GM08714 (cell line): ENCODE results near the gene EFCAB12.
"Not testable (repeated sequence)": the region's sequence is repeated elsewhere in the genome, so short reads cannot be mapped to it uniquely, and the experiment has no call there.

ENCODE experiments used
- H3K4me3 ChIP-seq: fragments of 200-500 bp; sonication (Bioruptor generic); 2 replicates; pipeline ENCODE4 v1.5.1; 2014; ENCODE audit warnings: mild to moderate bottlenecking, low read length, inconsistent platforms
- ZNF274 ChIP-seq: IDR thresholded peaks from 2 replicates; pipeline ENCODE4 v1.6.1; 2012; ENCODE audit warnings: mild to moderate bottlenecking, low read depth, low read length

Gene EFCAB12

DNA sequence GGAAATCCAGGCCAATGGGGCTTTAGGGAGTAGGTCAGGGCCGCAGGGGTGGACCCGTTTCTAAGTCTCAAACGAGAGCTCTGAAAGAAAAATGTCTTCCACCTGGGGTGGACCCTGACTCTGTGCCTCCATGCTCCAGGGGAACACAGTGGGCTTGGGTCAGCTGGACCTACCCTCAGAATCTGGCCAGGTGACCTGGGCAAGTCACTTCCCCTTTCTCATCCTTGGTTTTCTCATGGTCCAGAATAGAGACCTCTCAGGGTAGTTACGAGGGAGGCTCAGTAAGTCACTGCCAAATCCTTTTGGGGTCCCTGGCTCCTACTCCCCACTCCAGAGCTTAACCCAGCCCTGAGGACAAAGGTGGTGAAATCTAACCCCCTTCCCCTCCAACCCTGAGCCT lies 25.8 kb downstream of the EFCAB12 start:
- no peak overlapping the region for H3K4me3 ChIP-seq
- TF ChIP-seq ZNF274 = no peak

DNA sequence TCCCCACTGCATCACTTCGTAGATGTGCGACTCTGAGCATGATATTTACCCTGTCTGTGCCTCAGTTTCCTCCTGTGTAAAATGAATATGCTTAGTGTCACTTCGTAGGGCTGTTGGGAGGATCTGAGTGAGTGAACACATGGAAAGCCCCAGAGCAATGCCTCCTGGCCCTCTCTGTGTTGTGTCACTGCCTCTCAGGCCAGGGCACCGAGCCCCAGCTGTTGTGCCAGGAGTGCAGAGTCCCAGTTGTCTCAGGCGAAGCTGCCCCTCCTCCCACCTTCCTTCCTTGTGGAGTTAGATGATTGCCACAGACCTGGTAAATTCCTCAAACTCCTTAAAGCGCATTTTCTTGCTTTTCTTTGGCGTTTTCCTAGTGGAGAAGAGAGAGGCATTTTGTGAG lies 26.2 kb downstream of the EFCAB12 start:
- TF ChIP-seq ZNF274 = no peak
- H3K4me3 ChIP-seq = no peak overlapping the region

DNA sequence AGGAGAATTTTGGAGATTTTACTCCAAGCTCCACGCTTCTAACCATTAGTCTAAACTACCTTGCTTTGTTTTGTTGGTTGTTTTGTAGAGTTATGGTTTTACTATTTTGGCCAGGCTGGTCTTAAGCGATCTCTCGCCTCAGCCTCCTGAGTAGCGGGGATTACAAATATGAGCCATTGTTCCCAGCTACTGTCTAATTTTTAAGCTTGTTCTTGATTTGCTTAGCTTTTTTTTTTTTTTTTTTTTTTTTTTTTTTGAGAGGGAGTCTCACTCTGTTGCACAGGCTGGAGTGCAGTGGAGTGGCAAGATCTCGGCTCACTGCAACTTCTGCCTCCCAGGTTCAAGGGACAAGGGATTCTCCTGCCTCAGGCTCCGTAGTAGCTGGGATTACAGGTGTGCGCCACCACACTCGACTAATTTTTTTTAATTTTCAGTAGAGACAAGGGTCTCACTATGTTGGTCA lies 28.5 kb downstream of the EFCAB12 start:
- peak overlapping the region; percentile 81; the same call in 1 of the 2 replicates for H3K4me3 ChIP-seq
- no peak for TF ChIP-seq ZNF274

DNA sequence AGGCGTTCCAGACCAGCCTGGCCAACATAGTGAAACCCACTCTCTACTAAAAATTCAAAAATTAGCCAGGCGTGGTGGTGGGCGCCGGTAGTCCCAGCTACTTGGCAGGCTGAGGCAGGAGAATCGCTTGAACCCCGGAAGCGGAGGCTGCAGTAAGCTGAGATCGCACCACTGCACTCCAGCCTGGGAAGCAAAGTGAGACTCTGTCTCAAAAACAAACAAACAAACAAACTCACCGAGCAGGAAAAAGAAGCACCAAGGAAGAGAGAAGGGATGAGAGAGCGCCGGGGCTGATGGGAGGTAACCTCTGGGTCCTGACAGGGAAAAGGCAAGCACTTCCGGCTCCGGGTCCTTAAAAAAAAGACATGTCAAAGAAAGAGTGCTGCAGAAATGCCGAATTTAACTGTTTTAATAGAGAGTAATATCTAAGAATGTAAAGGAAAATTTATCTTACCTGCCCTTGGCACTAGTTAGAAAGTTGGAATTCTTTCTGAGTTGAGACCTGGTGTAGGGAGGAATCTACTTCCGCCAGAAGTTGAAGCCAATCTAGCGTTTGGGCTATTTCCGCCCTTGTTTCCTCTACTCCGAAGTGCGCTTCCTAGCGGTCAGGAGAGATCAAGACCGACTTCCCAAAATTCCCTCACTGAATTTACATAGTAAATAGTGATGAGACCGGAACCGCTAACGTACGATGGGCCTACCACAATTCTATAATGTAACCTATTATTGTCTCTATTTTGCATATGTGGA lies 29.1 kb downstream of the EFCAB12 start:
- TF ChIP-seq ZNF274 = no peak

DNA sequence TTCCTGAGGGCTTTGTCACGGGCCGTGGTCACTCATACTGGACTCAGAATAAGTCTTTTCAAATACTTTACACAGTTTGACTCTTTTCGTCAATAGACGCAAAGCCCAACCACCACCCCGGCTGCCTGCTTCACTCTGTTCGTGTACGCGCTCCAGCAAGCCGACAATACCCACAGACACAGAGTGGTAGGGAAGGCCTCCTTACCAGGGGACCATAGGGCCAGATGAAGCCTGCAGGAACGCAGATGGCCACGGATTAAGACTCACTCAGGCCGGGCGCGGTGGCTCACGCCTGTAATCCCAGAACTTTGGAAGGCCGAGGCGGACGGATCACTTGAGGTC lies 29.7 kb downstream of the EFCAB12 start:
- no peak for TF ChIP-seq ZNF274
- H3K4me3 ChIP-seq = peak overlapping the region; percentile 81

More for the DNA sequence above, 29.1 kb downstream of the EFCAB12 start:
- peak overlapping the region; percentile 81 for H3K4me3 ChIP-seq

DNA sequence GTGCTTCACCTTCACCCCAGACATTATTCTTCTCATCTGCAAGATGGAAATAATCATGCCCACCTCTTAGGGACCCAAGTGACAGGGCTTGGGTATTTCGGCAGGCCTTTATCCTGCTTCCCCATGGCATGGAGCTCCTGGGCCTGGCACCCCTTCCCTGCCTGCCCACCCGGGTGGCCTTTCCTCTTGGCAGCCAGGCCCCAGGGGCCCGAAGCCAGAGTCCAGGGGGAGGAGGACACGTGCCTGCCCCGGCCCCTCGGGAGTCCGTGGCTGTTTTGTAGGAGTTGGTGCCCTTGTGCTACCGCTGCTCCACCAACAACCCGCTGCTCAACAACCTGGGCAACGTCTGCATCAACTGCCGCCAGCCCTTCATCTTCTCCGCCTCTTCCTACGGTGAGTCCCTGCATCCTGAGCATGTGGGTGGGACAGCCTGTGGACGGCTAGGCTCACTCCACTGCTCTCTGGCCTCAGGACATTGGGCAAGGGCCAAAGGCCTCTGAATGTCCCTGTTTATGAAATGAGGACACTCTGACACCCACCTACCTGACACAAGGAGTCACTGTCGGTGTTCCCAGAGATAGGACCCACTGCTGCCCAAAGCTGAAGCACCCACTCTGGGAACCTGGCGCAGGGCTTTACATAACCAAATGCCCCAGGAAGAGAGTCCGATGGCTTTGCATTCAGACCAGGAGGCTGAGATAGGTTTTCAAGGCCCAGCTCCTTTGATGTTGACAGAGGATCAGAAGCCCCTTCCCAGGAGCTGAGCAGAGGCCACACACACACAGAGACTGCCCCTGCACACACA lies 34.5 kb downstream of the EFCAB12 start:
- H3K4me3 ChIP-seq = not testable (repeated sequence)

DNA sequence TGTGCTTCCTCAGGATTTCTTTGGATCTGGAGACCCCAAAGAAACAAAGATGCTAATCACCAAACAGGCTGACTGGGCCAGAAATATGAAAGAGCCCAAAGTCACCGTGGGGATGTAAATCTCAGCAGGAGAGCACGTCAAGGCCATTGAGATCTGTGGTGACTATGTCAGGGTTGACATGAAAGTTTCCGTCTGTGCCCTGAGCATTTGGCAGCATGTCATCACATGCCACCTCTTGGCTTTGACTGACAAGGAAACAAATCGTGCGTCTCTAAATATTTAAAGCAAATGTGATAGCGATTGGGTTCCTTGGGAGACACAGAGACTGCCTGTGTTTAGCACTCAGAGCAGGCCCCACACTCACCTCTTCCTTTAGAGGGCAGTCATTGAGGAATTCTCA lies 35.2 kb downstream of the EFCAB12 start:
- TF ChIP-seq ZNF274 = no peak
- no peak overlapping the region for H3K4me3 ChIP-seq

DNA sequence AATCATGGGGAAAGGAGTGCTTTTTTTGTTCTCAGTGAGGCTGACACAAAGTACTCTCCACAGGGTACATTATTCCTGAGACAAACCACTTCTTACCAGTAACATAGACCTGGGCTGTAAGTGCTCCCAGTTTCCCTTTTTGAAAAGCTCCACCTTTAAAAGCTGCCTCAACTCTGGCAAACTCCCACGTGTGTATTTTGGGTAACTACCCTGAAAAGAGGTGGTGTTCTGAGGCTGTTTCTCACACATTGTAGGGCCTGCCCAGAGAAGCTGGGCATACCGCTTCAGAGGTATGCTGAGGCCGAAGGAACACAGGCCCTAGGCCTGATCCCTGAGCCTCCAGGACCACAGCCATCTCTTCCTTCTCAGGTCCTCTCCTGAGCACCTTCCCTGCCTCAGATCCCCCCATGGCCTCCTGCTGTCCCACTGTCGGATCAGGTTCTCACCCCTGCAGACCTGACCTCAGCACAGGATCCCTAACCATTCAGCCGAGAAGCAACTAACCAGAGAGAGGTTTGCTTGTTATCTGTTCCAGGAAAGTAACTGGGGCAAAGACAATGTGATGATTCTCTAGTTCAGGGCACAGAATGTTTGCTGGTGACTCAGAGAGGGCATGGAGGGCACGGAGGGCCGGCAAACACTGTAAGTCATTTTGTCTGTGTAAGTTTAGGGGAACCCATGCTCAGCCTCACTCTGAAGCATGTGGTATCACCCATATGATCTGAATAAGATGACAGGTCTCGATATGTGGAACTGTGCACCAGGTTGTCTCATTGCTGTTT lies 36.1 kb downstream of the EFCAB12 start:
- not testable (repeated sequence) for H3K4me3 ChIP-seq

DNA sequence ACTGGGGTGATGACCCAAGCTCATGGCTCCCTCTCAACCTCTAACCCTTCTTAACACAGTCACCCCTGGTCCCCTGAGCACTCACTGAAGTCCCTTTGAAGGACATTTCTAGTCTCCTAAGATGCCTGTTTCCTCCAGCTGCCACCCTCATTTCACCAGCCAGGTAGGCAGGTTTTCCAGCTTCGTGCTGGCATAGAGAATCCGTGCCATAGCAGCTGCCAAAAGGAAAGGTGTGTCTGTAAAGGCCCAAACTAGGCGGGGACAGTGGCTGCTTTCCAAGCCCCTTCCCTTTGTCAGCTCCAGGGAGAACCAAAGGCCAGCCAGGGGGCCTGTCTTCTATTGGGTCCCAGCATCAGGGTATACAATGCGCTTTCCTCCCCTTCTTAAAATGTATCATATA lies 36.9 kb downstream of the EFCAB12 start:
- H3K4me3 ChIP-seq = not testable (repeated sequence)

DNA sequence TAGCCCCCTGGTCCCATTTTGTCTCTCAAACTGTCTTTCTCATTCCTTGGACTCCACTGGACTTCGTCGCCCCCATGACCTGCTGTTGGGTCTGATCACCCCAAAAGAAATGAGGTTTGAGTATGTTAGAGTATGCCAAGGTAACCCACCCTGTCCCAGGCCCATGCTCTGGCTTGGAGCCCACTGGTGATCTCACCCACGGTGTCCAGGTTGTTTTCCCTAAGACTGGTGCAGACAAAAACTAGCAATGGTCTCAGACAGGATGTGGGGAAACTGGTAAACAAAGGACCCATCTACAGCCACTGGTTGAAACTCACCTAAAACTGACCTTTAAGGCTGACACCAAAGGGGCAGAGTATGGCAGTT lies 38.9 kb downstream of the EFCAB12 start:
- TF ChIP-seq ZNF274 = no peak
- H3K4me3 ChIP-seq = no peak overlapping the region

DNA sequence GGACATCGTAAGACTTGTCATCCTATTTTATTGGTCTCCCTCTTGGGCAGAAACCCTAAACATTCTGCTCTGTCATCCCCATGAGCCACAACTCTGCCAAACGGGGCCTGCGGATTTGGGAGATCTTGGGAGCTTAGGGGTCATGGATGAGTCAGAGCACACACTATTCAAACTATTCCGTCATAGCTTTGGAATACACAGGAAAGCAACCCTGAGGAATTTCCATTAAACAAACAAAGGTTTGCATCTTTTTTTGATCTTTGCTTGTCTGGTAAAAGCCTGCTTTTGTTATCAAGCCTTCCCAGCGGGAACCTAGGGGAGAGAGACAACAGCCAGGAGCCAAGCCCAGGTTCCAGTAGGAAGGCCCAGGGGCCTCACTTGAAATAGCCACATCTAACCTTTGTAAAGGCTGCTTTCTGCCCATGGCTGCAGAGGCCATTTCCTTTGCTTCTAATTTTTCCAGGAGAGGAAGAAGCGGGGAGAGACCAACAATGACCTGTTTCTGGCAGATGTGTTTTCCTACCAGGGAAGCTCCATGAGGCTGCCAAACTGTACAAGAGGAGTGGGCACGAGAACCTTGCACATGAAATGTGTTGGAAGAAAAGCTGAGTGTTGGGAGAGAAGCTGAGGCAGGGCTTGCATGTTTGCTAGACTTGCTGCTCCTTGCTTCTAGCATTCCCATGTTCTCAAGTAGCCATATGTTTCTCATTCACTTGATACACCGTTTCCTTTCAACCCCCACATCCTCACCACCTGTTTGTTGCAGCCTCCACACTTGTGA lies 39.5 kb downstream of the EFCAB12 start:
- H3K4me3 ChIP-seq = not testable (repeated sequence)

DNA sequence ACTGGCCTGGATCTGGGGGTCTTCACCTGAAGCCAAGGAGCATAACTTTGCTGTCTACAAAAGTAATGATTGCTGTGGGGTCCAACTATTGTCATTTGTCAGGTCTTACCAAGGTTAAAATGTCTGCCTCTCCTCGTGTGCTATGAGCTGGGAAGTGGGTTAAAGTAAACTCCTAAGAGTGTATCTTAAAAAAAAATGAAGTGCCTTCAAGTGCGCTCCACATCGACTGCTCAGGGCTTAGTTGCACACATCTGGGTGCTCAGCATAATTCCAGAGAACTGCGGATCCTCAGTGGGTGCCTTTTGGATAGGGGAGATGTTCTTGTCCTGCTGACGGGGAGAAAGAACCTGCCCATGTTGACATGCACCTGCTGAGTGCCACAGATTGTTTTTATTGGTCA lies 40.9 kb downstream of the EFCAB12 start:
- H3K4me3 ChIP-seq = no peak overlapping the region
- no peak for TF ChIP-seq ZNF274

DNA sequence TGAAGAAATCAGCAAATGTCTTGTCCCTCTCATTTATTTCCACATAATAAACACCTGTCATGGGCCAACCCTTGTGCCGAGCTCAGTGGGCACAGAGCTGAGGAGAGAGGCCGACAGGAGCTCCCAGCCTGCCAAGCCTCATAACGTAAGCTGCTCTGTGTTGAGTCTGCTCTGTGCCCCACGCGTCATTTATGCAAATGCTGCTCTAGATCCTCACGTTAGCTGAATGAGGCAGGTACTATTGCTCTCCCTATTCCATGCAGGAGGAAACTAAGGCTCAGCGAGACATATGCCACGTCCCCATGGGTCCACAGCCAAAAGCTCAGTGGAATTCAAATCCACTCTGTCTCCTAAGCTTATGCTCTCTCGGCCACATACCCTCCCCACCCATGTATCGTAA lies 41.5 kb downstream of the EFCAB12 start:
- H3K4me3 ChIP-seq = no peak overlapping the region
- no peak for TF ChIP-seq ZNF274

DNA sequence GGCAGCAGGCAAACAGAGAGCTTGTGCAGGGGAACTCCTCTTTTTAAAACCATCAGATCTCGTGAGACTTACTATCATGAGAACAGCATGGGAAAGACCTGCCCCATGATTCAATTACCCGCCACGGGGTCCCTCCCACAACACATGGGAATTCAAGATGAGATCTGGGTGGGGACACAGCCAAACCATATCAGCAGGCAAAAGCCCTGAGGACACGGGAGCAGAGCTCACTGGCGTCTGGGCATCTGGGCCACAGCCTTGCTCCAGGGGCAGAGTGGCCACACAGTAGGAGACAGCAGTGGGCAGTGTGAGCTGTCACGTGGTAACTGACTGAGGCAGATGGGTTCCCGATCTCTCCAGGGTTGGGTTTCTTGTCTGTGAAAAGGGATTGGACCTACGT lies 42.9 kb downstream of the EFCAB12 start:
- H3K4me3 ChIP-seq = not testable (repeated sequence)
